ENCODE results near the gene NME1. TPM values are rescaled to one million over a fixed set of nuclear protein-coding genes. Genes with fewer than 3 reads are reported as not detected.

Gene NME1
- total and polyA plus RNA-seq, 5 donors, result 18.7 to 43.8 (median 27.8) TPM

GRCh38 chr17:51149163-51149562 lies 4.2 kb upstream of the NME1 start:
- 82% methylated on average over 2 of the region's 2 CpGs for WGBS
- Histone ChIP-seq H3K4me3 (ENCODE audit: low read length) (no peak overlapping the region), H3K4me1 (ENCODE audit: control insufficient read depth, insufficient read depth, low read length) (peaks cover 1% of the 10 kb centered on the region), H3K27ac (ENCODE audit: low read length) (no peak overlapping the region), H3K9me3 (ENCODE audit: control insufficient read depth, low read length) (no peaks in the 10 kb centered on the region), H3K27me3 (ENCODE audit: control insufficient read depth, insufficient read depth) (no peaks in the 10 kb centered on the region)
- intact Hi-C loops (cut with DNase I), result loop anchor here in 1 of 4 donors (10.0 kb wide), 1 partner anchor 144 kb away; no protein-coding TSS in a partner anchor
- DNase-seq (no peak), ATAC-seq (no peak)

- H3K27ac ChIP-seq (ENCODE audit: low read length), result no peak overlapping the region
- H3K4me3 ChIP-seq (ENCODE audit: low read length), result no peak overlapping the region
- WGBS, result 92% methylated on average over 5 of the region's 5 CpGs
- no peaks in the 10 kb centered on the region for H3K9me3 ChIP-seq (ENCODE audit: control insufficient read depth, low read length)
- intact Hi-C loops (cut with DNase I), result loop anchor here in 2 of 4 donors (5.0 kb wide), 1 partner anchor 149 kb away; no protein-coding TSS in a partner anchor
- no peaks in the 10 kb centered on the region for H3K27me3 ChIP-seq (ENCODE audit: control insufficient read depth, insufficient read depth)
- peaks cover 2% of the 10 kb centered on the region for H3K4me1 ChIP-seq (ENCODE audit: control insufficient read depth, insufficient read depth, low read length)
- no peak for DNase-seq
- no peak for ATAC-seq
These were observed 2.4 kb upstream of the NME1 start for GRCh38 chr17:51150932-51151331.

- Histone ChIP-seq H3K4me3 (ENCODE audit: low read length) (peak overlapping the region; percentile 8), H3K27ac (ENCODE audit: low read length) (peak overlapping the region; percentile 86), H3K4me1 (ENCODE audit: control insufficient read depth, insufficient read depth, low read length) (peaks cover 2% of the 10 kb centered on the region), H3K9me3 (ENCODE audit: control insufficient read depth, low read length) (no peaks in the 10 kb centered on the region), H3K27me3 (ENCODE audit: control insufficient read depth, insufficient read depth) (no peaks in the 10 kb centered on the region)
- DNase-seq (no peak), ATAC-seq (peak; percentile 5 to 13)
- intact Hi-C loops (cut with DNase I), result loop anchor here in 3 of 4 donors (2.0 to 5.0 kb wide), 3 partner anchors 32 to 152 kb away; partner anchors contain the start of gene SPAG9 (in 2 of the 3)
- 13% methylated on average over 8 of the region's 8 CpGs for WGBS
These were observed 571 bp upstream of the NME1 start for GRCh38 chr17:51152766-51153209.

GRCh38 chr17:51154176-51154575 lies 817 bp downstream of the NME1 start:
- no peaks in the 10 kb centered on the region for H3K27me3 ChIP-seq (ENCODE audit: control insufficient read depth, insufficient read depth)
- no peaks in the 10 kb centered on the region for H3K9me3 ChIP-seq (ENCODE audit: control insufficient read depth, low read length)
- ATAC-seq (peak in 1 of 2 donors; percentile 8), DNase-seq (no peak)
- H3K4me1 ChIP-seq (ENCODE audit: control insufficient read depth, insufficient read depth, low read length), result peaks cover 2% of the 10 kb centered on the region
- H3K27ac ChIP-seq (ENCODE audit: low read length), result no peak overlapping the region
- H3K4me3 ChIP-seq (ENCODE audit: low read length), result peak overlapping the region; percentile 51
- intact Hi-C loops (cut with DNase I), result loop anchor here in 2 of 4 donors (5.0 kb wide), 1 partner anchor 152 kb away; no protein-coding TSS in a partner anchor
- 11% methylated on average over 6 of the region's 6 CpGs for WGBS

- 96% methylated on average over 8 of the region's 8 CpGs for WGBS
- intact Hi-C loops (cut with DNase I), result no loop called here
These were observed 2.1 kb downstream of the NME1 start for GRCh38 chr17:51155416-51155815.

GRCh38 chr17:51159604-51160003 lies 6.2 kb downstream of the NME1 start:
- WGBS, result 95% methylated on average over 3 of the region's 3 CpGs
- Histone ChIP-seq H3K9me3 (ENCODE audit: control insufficient read depth, low read length) (no peaks in the 10 kb centered on the region), H3K27ac (ENCODE audit: low read length) (no peak overlapping the region), H3K27me3 (ENCODE audit: control insufficient read depth, insufficient read depth) (no peaks in the 10 kb centered on the region), H3K4me3 (ENCODE audit: low read length) (no peak overlapping the region), H3K4me1 (ENCODE audit: control insufficient read depth, insufficient read depth, low read length) (no peaks in the 10 kb centered on the region)
- intact Hi-C loops (cut with DNase I), result no loop called here
- DNase-seq (no peak), ATAC-seq (no peak)

More at GRCh38 chr17:51155416-51155815, 2.1 kb downstream of the NME1 start:
- no peak for DNase-seq
- H3K4me1 ChIP-seq (ENCODE audit: control insufficient read depth, insufficient read depth, low read length), result peaks cover 2% of the 10 kb centered on the region
- H3K27ac ChIP-seq (ENCODE audit: low read length), result no peak overlapping the region
- ATAC-seq, result no peak
- H3K9me3 ChIP-seq (ENCODE audit: control insufficient read depth, low read length), result no peaks in the 10 kb centered on the region
- no peaks in the 10 kb centered on the region for H3K27me3 ChIP-seq (ENCODE audit: control insufficient read depth, insufficient read depth)
- H3K4me3 ChIP-seq (ENCODE audit: low read length), result no peak overlapping the region

GRCh38 chr17:51161541-51161940 lies 8.2 kb downstream of the NME1 start:
- no peak for ATAC-seq
- Histone ChIP-seq H3K4me1 (ENCODE audit: control insufficient read depth, insufficient read depth, low read length) (no peaks in the 10 kb centered on the region), H3K4me3 (ENCODE audit: low read length) (no peak overlapping the region), H3K27ac (ENCODE audit: low read length) (no peak overlapping the region), H3K27me3 (ENCODE audit: control insufficient read depth, insufficient read depth) (no peaks in the 10 kb centered on the region), H3K9me3 (ENCODE audit: control insufficient read depth, low read length) (no peaks in the 10 kb centered on the region)
- WGBS, result 87% methylated on average over 3 of the region's 3 CpGs
- intact Hi-C loops (cut with DNase I), result no loop called here
- no peak for DNase-seq

GRCh38 chr17:51164911-51165679 lies 11.7 kb downstream of the NME1 start:
- Histone ChIP-seq H3K27ac (ENCODE audit: low read length) (peak overlapping the region; percentile 95), H3K4me1 (ENCODE audit: control insufficient read depth, insufficient read depth, low read length) (no peaks in the 10 kb centered on the region), H3K27me3 (ENCODE audit: control insufficient read depth, insufficient read depth) (no peaks in the 10 kb centered on the region), H3K9me3 (ENCODE audit: control insufficient read depth, low read length) (no peaks in the 10 kb centered on the region), H3K4me3 (ENCODE audit: low read length) (no peak overlapping the region)
- 58% methylated on average over 16 of the region's 16 CpGs for WGBS
- peak; percentile 3 to 10 for ATAC-seq
- intact Hi-C loops (cut with DNase I), result no loop called here
- peak; percentile 25 to 75 (median 75) for DNase-seq

- Histone ChIP-seq H3K4me1 (ENCODE audit: control insufficient read depth, insufficient read depth, low read length) (no peaks in the 10 kb centered on the region), H3K9me3 (ENCODE audit: control insufficient read depth, low read length) (no peaks in the 10 kb centered on the region), H3K4me3 (ENCODE audit: low read length) (peak overlapping the region; percentile 94), H3K27me3 (ENCODE audit: control insufficient read depth, insufficient read depth) (no peaks in the 10 kb centered on the region), H3K27ac (ENCODE audit: low read length) (peak overlapping the region; percentile 95)
- peak; percentile 1 to 12 for ATAC-seq
- peak; percentile 31 to 72 (median 70) for DNase-seq
- WGBS, result 10% methylated on average over 21 of the region's 21 CpGs
- intact Hi-C loops (cut with DNase I), result no loop called here
These were observed 12.4 kb downstream of the NME1 start for GRCh38 chr17:51165680-51166197.

- ATAC-seq (peak; percentile 97 to 98), DNase-seq (peak; percentile 93 to 97 (median 96))
- Histone ChIP-seq H3K27ac (ENCODE audit: low read length) (peak within 1 kb of the TSS; percentile 95), H3K4me1 (ENCODE audit: control insufficient read depth, insufficient read depth, low read length) (no peaks in the 10 kb centered on the region), H3K27me3 (ENCODE audit: control insufficient read depth, insufficient read depth) (no peaks in the 10 kb centered on the region), H3K4me3 (ENCODE audit: low read length) (peak within 1 kb of the TSS; percentile 94), H3K9me3 (ENCODE audit: control insufficient read depth, low read length) (no peaks in the 10 kb centered on the region)
- intact Hi-C loops (cut with DNase I), result no loop called here
- under 1% methylated on average over 98 of the region's 98 CpGs for WGBS
These were observed 13.0 kb downstream of the NME1 start, which contains the start of gene NME2 for GRCh38 chr17:51166198-51166986. Gene NME2, plus strand, starts transcription at chr17:51166411. Its CDS starts 420 bp downstream, at chr17:51166831.

All from right cardiac atrium (tissue), 5 donors.